NCI-H526 treated with DMSO at 0.1 percent for 48 hours (cell line): Measurements from ENCODE around the gene NREP.
"Not testable (repeated sequence)": the region's sequence is repeated elsewhere in the genome, so short reads cannot be mapped to it uniquely, and the experiment has no call there.

Experiments used
- DNase-seq: peaks from one replicate; lab custom pipeline; 2025; lab: John Stamatoyannopoulos, UW

NREP gene

DNA sequence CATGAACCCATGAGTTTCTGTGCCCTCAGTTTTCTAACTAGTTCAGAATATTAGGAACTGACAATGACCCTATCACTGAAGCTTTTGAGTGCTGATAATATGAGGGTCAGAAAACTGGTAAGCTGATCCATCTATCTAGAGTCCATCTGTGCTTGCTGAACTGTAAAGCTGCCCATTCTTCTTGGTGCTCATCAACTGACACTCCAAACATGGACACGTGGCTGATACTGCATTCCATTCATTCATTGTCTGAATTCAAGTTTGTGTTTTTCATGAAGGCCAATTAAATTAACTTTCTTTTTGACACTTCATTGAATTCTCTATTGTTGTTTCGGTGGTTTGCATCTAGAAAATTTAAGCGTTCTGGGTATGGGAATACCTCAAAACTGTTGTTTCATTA lies 17.6 kb downstream of the NREP start:
- DNase-seq, result no peak

DNA sequence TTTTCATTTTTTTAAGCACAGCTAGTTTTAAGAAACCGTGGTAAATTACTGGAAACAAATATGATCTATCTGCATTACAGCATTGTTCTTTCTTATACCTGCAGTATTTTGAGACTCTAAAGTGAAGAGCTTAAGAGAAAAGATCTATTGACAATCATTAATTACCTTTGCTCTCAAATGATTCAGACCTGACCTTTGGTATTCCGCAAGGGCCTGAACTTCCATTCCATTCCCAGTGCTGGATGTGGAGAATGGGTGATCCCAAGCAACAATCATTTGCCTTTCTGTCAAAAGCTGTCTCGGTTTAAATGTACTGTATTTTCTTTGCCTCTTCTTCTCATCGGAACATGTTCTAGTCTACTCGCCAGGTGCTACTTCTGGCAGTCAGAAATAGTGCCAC lies 18.9 kb downstream of the NREP start:
- DNase-seq, result no peak

DNA sequence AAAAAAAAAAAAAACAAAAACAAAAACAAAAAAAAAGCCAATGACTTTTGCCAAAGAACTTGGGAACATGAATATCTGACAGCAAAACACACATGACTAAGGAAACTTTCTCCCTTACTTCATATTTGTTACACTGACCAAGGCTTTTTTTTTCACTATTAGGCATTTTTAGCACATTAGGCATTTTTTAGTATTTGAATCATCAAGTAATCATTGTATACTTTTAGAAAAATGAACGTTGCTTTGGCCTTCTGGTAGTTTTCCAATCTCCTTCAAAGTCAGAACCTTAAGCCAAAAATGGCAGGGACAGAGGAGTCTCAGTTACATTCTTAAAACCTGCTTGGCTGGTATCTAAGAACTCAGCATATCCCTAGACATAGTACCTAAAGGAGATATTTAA lies 19.3 kb downstream of the NREP start:
- no peak for DNase-seq

DNA sequence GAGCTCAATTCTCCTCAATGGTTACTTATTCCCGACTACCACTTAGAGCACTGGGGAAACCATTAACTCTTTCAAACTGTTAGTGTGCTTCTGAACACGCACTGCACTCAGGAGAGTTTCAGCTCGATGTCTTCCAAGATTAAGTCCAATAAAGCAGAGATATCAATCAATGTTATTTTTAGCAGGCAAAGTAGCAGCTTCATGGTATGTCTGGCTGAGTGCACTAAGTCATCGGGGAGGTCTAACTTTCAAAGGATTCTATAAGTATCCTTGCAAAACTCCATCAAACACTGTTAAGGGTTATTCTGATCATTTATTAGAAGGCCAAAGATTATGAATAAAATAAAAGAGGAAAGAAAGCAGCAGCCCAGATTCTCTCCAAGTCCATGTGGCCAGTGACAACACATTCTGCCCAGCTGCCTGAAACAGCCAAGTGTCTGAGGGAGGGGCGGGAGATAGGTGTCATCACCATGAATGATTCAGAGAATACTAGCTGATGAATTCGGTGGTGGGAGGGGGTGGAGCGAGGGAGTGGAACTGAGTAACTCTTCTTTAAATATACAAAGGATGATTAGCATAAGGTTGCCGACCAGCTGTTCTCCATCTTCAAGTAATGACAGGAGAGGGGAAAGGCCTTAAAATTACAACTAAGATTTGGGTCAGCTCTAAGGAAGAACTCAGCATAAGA lies 21.3 kb downstream of the NREP start:
- no peak for DNase-seq

DNA sequence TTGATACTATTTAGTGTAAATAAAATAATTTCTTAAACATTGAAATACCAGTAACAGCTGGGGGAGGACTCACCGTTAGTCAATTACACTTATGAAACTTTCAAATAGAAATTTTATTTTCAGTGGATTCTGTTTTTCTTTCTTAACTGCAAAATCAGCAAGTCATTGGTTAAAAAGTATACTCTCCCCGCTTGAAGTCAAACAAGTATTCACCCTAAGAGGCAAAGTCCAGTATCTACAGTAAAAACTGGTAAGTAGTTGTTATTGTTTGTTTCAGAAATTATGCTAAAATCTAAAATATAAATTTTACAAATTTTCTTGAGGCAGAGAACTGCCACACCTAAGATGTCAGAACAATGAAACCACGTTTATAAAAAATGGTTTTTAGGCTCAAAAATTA lies 22.4 kb downstream of the NREP start:
- no peak for DNase-seq

DNA sequence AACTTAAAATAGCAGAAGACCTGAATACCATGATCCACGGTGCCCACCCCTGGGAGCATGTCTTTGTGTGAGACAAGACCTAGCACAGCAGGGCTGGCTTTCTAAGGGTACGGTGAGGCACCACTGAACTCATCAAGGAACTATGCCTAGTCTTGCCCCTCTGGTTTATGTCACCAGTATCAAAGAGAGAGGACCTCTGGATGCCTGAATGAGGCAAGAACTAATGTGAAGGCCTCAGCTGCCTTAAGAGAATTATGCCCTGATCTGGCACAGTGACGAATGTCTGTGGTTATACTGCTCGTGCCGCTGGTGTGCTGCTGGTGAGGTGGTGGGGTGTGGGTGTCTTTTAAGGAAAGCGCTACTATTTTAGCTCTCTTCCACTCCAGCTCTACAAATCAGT lies 23.0 kb downstream of the NREP start:
- no peak for DNase-seq

DNA sequence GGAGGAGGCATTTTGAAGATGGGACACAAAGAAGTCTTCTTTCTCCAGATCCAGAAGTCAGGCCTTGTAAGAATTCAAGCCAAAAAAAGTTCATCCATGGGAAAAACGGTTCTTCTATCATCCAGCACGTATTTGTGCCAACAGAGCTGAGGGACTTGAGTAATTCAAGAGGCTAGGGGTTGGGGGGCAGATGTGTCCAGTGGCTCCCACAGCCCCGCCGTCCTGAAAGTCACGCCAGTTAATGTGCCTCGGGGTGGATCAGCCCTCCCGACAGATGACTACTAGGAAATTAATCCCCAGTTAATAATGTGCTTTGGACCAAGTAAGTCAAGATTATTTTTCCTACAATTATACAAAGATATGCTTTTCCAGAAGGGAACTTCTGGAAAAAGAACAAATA lies 23.4 kb downstream of the NREP start:
- no peak for DNase-seq

DNA sequence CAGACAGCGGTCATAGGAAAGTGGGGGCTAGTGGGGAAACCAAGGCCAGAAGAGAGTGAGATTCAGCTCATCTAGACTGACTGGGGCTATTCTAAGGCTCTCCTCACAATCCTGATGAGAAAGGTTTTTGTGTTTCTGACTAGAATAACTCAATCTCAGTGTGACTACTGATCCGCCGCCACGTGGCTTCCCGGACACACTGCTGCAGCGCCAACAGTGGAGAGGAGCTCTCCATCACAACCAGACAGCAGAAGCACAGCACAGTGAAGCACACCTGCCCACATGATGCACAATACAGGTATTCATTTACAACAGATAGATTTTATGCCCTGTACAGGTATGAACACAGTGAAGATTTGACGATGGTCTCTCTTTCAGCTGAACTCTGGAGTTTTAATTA lies 25.4 kb downstream of the NREP start:
- DNase-seq, result peak; percentile 15

DNA sequence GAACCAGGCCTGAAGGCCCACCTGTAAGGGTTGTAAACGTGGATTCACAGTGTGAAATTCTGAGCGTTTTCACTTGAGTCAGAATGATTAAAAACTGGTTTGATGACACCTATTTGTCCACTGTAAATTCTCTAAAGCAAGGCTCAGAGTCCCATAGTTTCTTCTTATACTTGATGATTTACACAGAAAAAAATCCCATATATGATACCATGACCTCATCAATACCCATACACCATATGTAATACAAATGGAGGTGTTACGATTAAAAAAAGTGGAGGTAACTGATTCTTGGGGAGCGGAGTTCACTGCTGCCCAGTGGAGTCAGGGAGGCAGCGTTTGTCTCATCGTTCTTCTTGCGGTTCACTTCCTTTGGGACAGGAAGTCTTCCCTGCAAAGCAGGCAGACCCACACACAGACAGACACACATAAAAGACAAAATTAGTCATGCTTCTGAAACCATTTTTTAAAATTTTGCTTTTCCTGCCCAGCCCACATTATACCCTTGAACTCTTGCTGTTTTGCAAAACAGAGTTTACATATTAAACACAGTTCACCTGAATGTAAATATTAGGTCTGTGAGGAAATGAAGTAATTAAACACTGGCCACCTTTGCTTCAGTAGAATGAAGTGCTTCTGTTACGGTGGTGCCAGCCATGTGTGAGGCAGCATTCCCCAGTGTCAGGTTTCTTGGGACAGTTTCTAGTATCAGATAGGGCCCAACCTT lies 26.2 kb downstream of the NREP start:
- DNase-seq, result peak; percentile 64

DNA sequence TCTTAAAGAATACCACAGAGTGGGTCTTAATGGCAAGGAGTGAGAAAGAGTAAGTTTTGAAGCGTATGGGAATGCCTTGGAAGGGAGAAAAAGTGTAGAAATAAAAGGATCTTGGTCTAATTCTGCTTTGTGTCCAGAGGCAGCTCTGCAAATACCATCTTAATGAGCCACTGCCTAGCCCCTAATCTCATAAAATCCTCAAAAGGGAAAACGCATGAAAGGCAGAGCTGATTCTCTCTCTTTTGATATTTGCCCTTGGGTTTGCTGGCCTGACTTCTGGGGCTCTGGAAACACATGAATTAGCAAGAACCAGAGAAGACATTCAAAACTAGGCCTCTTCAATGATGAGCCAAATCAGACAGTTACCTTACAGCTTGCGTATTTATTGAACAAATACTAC lies 28.1 kb downstream of the NREP start:
- DNase-seq, result no peak

DNA sequence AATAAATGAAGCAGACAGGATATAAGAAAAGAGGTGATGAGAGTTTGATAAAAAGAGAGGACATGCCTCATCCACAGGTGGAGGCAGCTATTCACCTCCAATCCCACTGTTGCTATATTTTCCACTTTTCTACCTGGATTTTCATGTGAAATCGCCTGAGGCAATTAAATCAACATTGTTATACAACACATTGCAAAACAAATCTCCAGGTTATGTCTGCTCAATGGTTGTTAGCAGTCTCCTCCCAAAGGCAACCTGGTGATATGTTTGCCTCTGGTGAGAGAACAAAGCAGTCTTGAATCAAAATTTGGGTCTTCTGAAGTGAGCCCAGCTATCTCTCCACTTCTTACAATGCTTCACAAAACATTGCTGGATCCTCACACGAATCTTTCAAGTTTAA lies 30.0 kb downstream of the NREP start:
- no peak for DNase-seq

DNA sequence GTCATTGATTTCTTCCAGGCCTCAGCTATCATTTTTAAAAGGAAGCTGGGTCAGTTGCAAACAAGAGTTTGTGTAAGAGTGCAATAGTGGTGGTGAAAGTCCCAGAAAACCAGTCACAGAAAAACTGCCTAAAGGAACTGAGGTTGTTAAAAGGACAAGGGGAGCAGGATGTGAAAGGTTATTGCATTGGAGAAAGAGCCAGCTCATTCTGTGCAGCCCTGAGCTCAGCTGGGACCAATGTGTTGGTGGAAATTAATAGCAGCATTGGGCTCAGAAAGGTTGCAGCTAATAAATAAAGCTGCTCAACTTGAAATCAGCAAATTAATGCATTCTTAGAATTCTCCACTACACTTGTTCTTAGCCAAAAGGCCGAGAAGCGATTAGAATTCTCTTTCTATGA lies 34.9 kb downstream of the NREP start:
- DNase-seq, result no peak

DNA sequence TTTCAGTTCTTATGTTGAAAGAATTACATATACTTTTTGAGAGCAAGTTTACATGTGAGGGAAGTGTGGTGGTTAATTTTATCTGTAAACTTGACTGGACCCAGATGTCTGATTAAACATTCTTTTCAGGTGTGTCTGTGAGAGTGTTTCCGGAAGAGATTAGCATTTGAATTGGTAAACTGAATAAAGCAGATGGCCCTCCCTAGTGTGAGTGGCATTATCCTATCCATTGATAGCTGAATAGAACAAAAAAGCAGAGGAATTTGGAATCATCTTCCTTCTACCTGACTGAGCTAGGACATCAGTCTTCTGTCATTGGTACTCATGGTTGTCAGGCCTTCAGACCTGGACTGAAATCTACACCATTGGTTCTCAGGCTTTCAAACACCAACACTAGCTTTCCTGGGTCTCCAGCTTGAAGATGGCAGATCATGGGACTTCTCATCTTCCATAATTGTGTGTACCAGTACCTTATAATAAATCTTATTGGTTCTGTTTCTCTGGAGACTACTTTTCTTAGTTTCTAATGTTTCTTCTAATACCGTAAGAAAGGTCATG lies 36.6 kb downstream of the NREP start:
- DNase-seq, result no peak

DNA sequence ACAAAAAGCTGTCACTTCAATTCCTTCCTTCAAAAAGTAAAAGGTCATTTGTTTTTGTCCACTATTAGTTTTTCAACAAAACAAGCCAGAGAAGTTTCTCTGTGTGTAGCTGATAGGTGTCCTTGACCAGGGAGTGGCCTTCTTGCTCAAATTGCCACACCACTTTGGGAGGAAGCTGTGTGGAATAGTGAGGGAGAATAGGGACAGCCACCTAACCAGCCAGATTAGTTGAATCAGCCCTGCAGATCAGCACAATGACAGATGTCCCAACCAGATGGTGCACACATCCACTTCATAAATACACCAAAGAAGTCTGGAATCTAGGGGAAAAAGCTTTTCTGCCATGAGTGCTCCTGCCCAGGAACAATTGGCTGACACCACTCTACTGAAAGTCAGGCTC lies 37.2 kb downstream of the NREP start:
- DNase-seq, result no peak

DNA sequence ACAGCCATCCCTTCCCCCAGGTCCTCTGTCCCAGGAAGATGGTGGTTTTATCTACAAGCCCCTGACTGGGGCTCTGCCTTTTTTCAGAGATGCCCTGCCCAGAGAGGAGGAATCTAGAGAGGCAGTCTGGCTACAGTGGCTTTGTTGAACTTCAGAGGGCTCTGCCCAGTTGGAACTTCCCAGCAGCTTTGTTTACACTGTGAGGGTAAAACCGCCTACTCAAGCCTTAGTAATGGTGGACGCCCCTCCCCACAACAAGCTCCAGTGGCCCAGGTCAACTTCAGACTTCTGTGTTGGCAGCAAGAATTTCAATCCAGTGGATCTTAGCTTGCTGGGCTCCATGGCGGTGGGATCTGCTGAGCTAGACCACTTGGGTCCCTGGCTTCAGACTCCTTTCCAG lies 40.2 kb downstream of the NREP start:
- not testable (repeated sequence) for DNase-seq

DNA sequence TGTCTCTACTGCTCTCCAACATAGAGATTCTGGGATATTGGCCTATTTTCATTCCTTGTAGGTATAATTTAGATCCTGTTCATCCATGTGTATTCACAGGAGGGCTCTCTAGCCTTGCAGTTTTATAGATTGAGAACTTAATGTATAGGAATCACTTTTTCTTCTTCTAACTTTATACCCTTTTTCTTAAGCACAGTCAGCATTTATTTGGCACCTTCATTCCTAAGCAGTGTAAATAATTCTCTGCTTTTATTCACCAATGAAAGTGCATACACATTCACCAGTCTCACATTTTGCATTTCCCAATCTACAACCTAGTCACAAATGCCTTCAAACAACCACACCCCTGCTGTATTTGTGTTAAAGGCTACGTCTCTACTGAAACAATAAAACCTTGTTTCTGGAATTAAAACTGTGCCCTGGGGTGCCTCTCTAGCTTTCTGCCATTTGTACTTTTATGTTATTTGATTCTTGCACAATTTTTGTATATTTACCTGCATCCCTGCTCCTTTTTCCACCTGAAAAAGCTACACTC lies 49.3 kb downstream of the NREP start:
- no peak for DNase-seq

DNA sequence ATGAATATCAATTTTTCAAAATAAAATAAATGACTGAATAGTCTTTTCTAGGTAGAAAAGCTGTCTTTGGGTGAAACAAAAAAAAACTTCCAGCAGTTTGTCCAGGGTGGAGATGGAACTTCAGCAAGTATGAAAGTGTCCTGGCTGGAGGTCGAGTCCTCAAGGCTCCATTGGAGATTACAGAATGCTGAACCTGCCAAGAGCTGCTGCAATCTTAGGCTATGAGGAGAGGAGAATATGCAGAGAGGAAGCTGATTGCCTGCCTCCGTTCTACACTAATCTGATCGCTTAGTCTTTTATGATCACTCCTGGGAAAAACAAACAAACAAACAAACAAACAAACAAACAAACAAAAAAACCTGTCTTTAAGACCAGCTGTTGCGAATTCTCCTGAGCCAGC lies 50.6 kb downstream of the NREP start:
- no peak for DNase-seq

DNA sequence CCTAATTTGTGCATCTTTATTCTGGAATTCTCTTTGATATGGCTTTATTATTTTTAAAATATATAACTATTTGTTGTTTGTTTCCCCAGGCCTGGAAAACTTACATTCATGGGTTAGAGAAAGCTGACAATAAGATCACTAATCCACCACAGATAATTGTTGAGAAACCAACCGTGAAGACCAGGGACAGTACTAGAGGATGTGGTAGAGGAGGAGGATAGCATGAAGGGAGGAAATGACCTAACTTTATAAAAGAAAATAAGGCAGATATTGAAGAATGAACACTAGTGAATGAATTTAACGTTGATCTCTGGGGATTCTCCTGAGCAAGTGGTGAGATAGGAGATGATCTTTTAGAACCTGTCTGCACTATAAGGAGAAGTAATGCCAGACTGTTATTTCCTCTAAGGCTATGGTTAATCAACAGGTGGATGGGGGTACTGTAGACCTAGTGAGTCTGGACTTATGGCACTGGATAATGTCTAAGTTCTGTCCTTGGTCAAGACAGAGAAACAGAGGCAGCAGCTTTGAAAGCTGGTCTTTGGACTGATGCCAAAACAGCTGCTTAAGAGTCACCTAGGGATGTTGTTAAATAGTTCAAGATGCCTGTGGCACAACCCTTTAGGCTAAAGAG lies 52.4 kb downstream of the NREP start:
- no peak for DNase-seq

DNA sequence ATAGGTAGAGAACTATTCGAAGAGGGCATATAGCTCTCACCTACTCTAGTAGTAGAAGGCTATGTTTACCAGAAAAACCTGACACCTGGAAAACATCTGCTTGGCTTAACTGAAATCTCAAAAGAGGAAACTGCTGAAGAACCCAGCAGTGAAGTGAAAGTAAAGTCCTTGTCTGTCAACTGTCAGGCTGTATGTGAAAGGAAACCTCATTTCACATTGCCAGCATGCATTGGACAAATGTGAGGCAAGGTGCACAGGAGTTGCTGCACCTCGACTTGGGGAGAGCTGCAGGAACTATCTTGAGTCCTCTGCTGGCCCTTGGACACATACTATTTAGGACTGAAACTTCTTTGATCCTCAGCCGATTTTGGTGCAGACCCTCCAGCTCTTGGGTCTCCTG lies 53.3 kb downstream of the NREP start:
- no peak for DNase-seq

DNA sequence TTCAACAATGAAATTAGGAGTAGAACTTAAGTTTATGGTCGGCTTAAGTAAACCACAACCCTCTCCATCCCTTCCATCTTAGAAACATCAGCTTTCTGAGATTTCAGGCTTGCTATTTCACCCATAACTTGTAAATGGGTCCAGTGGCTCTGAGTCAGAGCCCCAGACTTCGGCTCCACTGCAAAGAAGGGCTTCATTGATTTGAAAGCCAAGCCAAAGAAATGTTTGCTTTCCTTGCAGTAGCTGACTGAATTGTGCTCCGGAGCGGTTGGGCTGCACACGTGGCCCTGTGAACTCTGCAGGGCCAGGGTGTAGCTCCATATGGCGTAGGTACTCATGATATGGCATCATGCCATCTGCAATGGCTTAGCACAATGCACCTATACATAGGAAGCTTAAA lies 57.0 kb downstream of the NREP start:
- no peak for DNase-seq

DNA sequence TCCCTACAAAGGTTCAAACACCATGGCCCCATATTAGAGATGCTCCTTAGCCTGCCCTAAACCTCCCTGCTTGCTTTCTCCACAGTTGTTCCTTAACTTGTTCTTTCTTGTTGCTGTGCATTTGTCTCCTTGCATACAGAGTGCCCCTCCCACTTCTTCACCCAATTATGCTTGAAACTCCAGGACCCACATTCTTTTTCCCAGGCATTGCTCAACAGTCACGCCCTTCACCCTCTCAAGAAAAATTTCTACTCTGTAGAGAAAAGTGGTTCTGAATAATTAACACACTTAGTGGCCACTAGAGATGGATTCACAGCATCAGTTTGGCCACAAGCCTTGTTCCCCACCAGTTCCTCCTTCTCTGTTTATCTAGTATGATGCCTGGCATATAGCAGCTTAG lies 57.7 kb downstream of the NREP start:
- DNase-seq, result no peak

DNA sequence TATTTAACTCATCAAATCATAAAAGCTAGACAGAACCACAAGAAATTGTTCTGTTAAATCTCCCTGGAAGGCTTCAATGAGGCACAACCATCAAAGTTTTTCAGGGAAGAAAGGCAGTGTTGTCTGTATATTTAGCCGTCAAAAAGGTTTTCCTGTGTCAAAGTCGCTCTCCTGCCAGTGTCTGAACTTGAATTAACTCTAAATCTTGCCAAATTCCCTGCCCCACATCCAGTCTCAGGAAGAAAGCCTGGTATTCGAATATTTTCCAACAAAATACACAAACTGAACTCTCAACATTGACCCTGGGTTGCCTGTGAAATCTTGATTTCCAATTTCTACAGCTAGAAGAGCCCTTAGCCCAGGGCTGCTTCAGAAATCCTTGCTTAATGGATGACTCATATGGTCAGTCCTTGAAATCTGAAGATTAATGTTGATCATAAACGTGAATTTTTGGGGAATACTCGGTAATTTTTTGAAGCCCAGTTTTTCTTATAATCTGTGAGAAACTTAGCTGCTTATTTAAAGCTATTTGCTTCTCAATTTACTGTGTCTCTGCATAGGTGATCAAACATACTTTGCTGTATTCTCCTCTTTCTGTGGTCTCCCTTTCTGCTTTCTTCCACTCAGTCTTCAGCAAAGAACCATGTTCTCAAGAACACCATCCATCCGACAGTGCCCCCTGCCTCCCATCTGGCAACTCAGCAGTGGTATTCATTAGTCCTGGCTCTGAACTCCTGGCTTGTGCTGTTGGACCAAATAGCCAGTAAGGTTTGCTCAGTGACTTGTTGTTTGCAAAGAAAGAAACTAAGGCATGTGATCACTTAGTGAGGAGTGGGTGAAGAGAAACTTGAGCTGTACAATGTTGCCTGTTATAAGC lies 58.9 kb downstream of the NREP start:
- DNase-seq, result no peak
